ENCODE measurements around the gene DRC1. TPM values are rescaled to one million over a fixed set of nuclear protein-coding genes. Genes with fewer than 3 reads are reported as not detected.

The DRC1 gene
- total and polyA plus RNA-seq, 4 donors, result 4.6 to 11.3 (median 6.0) TPM

- no peaks in the 10 kb centered on the region for H3K9me3 ChIP-seq (ENCODE audit: control insufficient read depth, insufficient read depth, low read length)
Measured at GRCh38 chr2:26435106-26435505, 33.4 kb downstream of the DRC1 start.

DNA sequence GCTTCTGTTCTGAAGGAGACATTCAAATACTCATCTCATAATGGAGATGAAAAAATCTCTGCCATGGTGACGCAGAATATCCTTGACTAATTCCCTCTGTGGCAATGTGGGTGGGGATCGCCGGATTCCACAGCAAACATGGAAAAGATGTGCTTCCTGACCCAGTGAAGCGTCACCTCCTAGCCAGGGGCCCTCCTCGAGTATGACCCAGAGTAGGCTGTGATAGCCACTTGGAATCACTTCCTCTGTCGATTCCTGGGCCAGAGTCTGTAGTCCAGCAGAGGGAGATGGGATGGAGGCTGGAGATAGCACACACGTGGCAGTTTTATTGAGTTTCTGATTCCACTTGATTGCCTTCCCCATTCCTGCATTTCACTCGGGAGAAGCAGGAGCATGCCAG lies 36.8 kb downstream of the DRC1 start:
- Histone ChIP-seq H3K36me3 (ENCODE audit: control insufficient read depth, insufficient read depth, low read length) (no peaks in the 10 kb centered on the region), H3K4me3 (ENCODE audit: low read depth, low read length) (no peak overlapping the region), H3K4me1 (ENCODE audit: control insufficient read depth, insufficient read depth, low read length) (no peaks in the 10 kb centered on the region), H3K27ac (ENCODE audit: low read depth, low read length) (no peak overlapping the region), H3K9me3 (ENCODE audit: control insufficient read depth, insufficient read depth, low read length) (no peaks in the 10 kb centered on the region), H3K27me3 (ENCODE audit: control insufficient read depth, insufficient read depth, low read length) (no peaks in the 10 kb centered on the region)
- peak in 1 of 6 donors; percentile 19 for DNase-seq (ENCODE audit: low read depth in 4 of 6, low spot score in 6 of 6)
- 50% methylated on average over 6 of the region's 8 CpGs for WGBS (ENCODE audit: insufficient coverage)

More at GRCh38 chr2:26435106-26435505, 33.4 kb downstream of the DRC1 start:
- no CpG with 5 or more reads among the region's 2 CpGs for WGBS (ENCODE audit: insufficient coverage)
- Histone ChIP-seq H3K36me3 (ENCODE audit: control insufficient read depth, insufficient read depth, low read length) (no peaks in the 10 kb centered on the region), H3K27ac (ENCODE audit: low read depth, low read length) (no peak overlapping the region), H3K27me3 (ENCODE audit: control insufficient read depth, insufficient read depth, low read length) (no peaks in the 10 kb centered on the region), H3K4me3 (ENCODE audit: low read depth, low read length) (no peak overlapping the region), H3K4me1 (ENCODE audit: control insufficient read depth, insufficient read depth, low read length) (peaks cover 3% of the 10 kb centered on the region)
- no peak for DNase-seq (ENCODE audit: low read depth in 4 of 6, low spot score in 6 of 6)

- Histone ChIP-seq H3K27me3 (ENCODE audit: control insufficient read depth, insufficient read depth, low read length) (no peaks in the 10 kb centered on the region), H3K4me3 (ENCODE audit: low read depth, low read length) (no peak overlapping the region), H3K4me1 (ENCODE audit: control insufficient read depth, insufficient read depth, low read length) (no peaks in the 10 kb centered on the region), H3K9me3 (ENCODE audit: control insufficient read depth, insufficient read depth, low read length) (no peaks in the 10 kb centered on the region), H3K27ac (ENCODE audit: low read depth, low read length) (no peak overlapping the region), H3K36me3 (ENCODE audit: control insufficient read depth, insufficient read depth, low read length) (no peaks in the 10 kb centered on the region)
- WGBS (ENCODE audit: insufficient coverage), result 81% methylated on average over 5 of the region's 5 CpGs
- no peak for DNase-seq (ENCODE audit: low read depth in 4 of 6, low spot score in 6 of 6)
Measured at GRCh38 chr2:26438926-26439325, 37.2 kb downstream of the DRC1 start.

- no peaks in the 10 kb centered on the region for H3K9me3 ChIP-seq (ENCODE audit: control insufficient read depth, insufficient read depth, low read length)
- no peak for DNase-seq (ENCODE audit: low read depth in 4 of 6, low spot score in 6 of 6)
- no peak overlapping the region for H3K27ac ChIP-seq (ENCODE audit: low read depth, low read length)
- no peak overlapping the region for H3K4me3 ChIP-seq (ENCODE audit: low read depth, low read length)
- WGBS (ENCODE audit: insufficient coverage), result 92% methylated on average over 1 of the region's 2 CpGs
- no peaks in the 10 kb centered on the region for H3K27me3 ChIP-seq (ENCODE audit: control insufficient read depth, insufficient read depth, low read length)
- no peaks in the 10 kb centered on the region for H3K4me1 ChIP-seq (ENCODE audit: control insufficient read depth, insufficient read depth, low read length)
- H3K36me3 ChIP-seq (ENCODE audit: control insufficient read depth, insufficient read depth, low read length), result no peaks in the 10 kb centered on the region
Measured at GRCh38 chr2:26442301-26442700, 40.6 kb downstream of the DRC1 start.

GRCh38 chr2:26442707-26443106 lies 41.0 kb downstream of the DRC1 start:
- Histone ChIP-seq H3K27ac (ENCODE audit: low read depth, low read length) (no peak overlapping the region), H3K4me1 (ENCODE audit: control insufficient read depth, insufficient read depth, low read length) (no peaks in the 10 kb centered on the region), H3K27me3 (ENCODE audit: control insufficient read depth, insufficient read depth, low read length) (no peaks in the 10 kb centered on the region), H3K36me3 (ENCODE audit: control insufficient read depth, insufficient read depth, low read length) (no peaks in the 10 kb centered on the region), H3K4me3 (ENCODE audit: low read depth, low read length) (no peak overlapping the region), H3K9me3 (ENCODE audit: control insufficient read depth, insufficient read depth, low read length) (no peaks in the 10 kb centered on the region)
- WGBS (ENCODE audit: insufficient coverage), result 100% methylated on average over 1 of the region's 3 CpGs
- no peak for DNase-seq (ENCODE audit: low read depth in 4 of 6, low spot score in 6 of 6)

- H3K4me3 ChIP-seq (ENCODE audit: low read depth, low read length), result no peak overlapping the region
- no peak for DNase-seq (ENCODE audit: low read depth in 4 of 6, low spot score in 6 of 6)
- no peaks in the 10 kb centered on the region for H3K27me3 ChIP-seq (ENCODE audit: control insufficient read depth, insufficient read depth, low read length)
- H3K9me3 ChIP-seq (ENCODE audit: control insufficient read depth, insufficient read depth, low read length), result no peaks in the 10 kb centered on the region
- WGBS (ENCODE audit: insufficient coverage), result 89% methylated on average over 7 of the region's 7 CpGs
- peaks cover 1% of the 10 kb centered on the region for H3K4me1 ChIP-seq (ENCODE audit: control insufficient read depth, insufficient read depth, low read length)
- H3K36me3 ChIP-seq (ENCODE audit: control insufficient read depth, insufficient read depth, low read length), result peaks cover 3% of the 10 kb centered on the region
- no peak overlapping the region for H3K27ac ChIP-seq (ENCODE audit: low read depth, low read length)
Measured at GRCh38 chr2:26444236-26444635, 42.5 kb downstream of the DRC1 start.

DNA sequence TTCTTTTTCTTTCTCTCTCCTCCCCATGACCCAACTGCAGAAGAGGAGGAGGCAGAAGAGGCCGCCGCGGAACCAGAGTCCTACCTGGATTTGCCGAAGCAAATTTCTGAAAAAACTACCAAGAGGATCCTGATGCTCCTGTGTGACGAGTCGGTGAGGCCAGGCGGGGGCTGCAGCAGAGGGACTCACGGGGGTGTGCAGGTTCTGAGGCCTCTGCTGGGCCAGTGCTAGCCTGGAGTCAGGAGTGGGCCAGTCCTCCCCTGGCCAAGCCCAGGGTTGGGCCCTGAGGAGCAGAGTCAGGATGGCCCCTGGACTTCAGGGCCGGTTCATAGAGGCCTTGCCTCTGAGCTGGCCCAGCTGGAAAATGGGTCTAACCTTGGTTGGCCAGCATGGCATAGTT lies 46.9 kb downstream of the DRC1 start:
- Histone ChIP-seq H3K27ac (ENCODE audit: low read depth, low read length) (no peak overlapping the region), H3K9me3 (ENCODE audit: control insufficient read depth, insufficient read depth, low read length) (no peaks in the 10 kb centered on the region), H3K4me1 (ENCODE audit: control insufficient read depth, insufficient read depth, low read length) (peaks cover 3% of the 10 kb centered on the region), H3K27me3 (ENCODE audit: control insufficient read depth, insufficient read depth, low read length) (no peaks in the 10 kb centered on the region), H3K4me3 (ENCODE audit: low read depth, low read length) (no peak overlapping the region), H3K36me3 (ENCODE audit: control insufficient read depth, insufficient read depth, low read length) (peaks cover 9% of the 10 kb centered on the region)
- no peak for DNase-seq (ENCODE audit: low read depth in 4 of 6, low spot score in 6 of 6)
- 92% methylated on average over 9 of the region's 9 CpGs for WGBS (ENCODE audit: insufficient coverage)

GRCh38 chr2:26449278-26450030 lies 47.7 kb downstream of the DRC1 start:
- DNase-seq (ENCODE audit: low read depth in 4 of 6, low spot score in 6 of 6), result no peak
- no peaks in the 10 kb centered on the region for H3K9me3 ChIP-seq (ENCODE audit: control insufficient read depth, insufficient read depth, low read length)
- no peak overlapping the region for H3K4me3 ChIP-seq (ENCODE audit: low read depth, low read length)
- H3K27me3 ChIP-seq (ENCODE audit: control insufficient read depth, insufficient read depth, low read length), result no peaks in the 10 kb centered on the region
- 96% methylated on average over 6 of the region's 10 CpGs for WGBS (ENCODE audit: insufficient coverage)
- peaks cover 3% of the 10 kb centered on the region for H3K4me1 ChIP-seq (ENCODE audit: control insufficient read depth, insufficient read depth, low read length)
- no peak overlapping the region for H3K27ac ChIP-seq (ENCODE audit: low read depth, low read length)
- peaks cover 9% of the 10 kb centered on the region for H3K36me3 ChIP-seq (ENCODE audit: control insufficient read depth, insufficient read depth, low read length)

DNA sequence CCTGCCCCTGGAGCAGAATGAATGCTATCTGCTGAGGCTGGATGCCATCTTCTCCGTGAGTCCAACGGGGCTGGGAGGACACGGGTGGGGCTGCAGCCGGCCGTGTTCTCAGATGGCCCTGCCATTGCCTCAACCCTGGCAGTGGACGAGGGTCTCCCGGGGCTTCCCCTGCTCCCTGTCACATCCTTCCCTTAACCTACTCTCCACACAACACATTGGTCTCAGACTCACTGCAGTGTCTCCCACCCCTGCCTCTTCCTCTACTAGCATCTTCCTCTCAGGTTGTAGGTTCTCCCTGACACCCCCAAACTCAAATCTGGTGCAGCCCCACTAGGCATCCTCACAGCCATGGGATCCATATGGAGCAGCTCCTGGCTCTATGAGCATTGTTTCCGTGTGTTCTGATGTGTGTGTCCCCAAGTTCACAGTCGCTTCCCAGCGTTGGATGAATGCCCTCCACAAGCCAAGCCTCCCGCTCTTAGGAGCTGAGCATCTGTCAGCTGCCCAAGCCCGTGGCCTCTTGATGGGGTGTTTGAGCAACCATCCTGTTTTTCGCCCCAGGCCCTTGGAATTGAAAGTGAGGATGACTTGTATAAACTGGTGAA lies 48.4 kb downstream of the DRC1 start:
- WGBS (ENCODE audit: insufficient coverage), result 90% methylated on average over 10 of the region's 13 CpGs
- H3K4me3 ChIP-seq (ENCODE audit: low read depth, low read length), result no peak overlapping the region
- H3K36me3 ChIP-seq (ENCODE audit: control insufficient read depth, insufficient read depth, low read length), result peaks cover 12% of the 10 kb centered on the region
- no peak for DNase-seq (ENCODE audit: low read depth in 4 of 6, low spot score in 6 of 6)
- H3K27me3 ChIP-seq (ENCODE audit: control insufficient read depth, insufficient read depth, low read length), result no peaks in the 10 kb centered on the region
- H3K4me1 ChIP-seq (ENCODE audit: control insufficient read depth, insufficient read depth, low read length), result peaks cover 3% of the 10 kb centered on the region
- no peak overlapping the region for H3K27ac ChIP-seq (ENCODE audit: low read depth, low read length)
- no peaks in the 10 kb centered on the region for H3K9me3 ChIP-seq (ENCODE audit: control insufficient read depth, insufficient read depth, low read length)

DNA sequence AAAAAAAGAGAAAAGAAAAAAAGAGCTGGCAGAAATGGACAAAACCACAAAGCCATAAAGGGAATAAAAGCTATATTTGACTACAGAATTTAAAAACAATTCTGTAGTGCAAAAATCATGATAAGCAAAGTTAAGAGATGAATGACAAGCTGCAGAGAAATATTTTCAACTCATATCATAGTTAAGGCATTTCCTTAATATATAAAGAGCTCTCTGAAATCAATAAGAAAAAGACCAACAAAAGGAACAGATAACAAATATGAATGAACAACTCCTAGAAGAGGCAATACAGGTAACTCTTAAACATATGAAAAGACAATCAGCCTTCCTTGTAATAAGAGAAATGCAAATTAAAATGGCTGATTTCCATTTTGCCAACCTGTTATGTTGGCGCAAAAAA lies 50.0 kb downstream of the DRC1 start:
- DNase-seq (ENCODE audit: low read depth in 4 of 6, low spot score in 6 of 6), result no peak
- no peak overlapping the region for H3K27ac ChIP-seq (ENCODE audit: low read depth, low read length)
- H3K4me1 ChIP-seq (ENCODE audit: control insufficient read depth, insufficient read depth, low read length), result peaks cover 13% of the 10 kb centered on the region
- no peaks in the 10 kb centered on the region for H3K9me3 ChIP-seq (ENCODE audit: control insufficient read depth, insufficient read depth, low read length)
- H3K36me3 ChIP-seq (ENCODE audit: control insufficient read depth, insufficient read depth, low read length), result peaks cover 17% of the 10 kb centered on the region
- no peak overlapping the region for H3K4me3 ChIP-seq (ENCODE audit: low read depth, low read length)
- no CpG with 5 or more reads among the region's 1 CpG for WGBS (ENCODE audit: insufficient coverage)
- no peaks in the 10 kb centered on the region for H3K27me3 ChIP-seq (ENCODE audit: control insufficient read depth, insufficient read depth, low read length)

All from spinal cord (tissue), 10 donors.